ENCODE data around the gene NLRP2B.

DNA sequence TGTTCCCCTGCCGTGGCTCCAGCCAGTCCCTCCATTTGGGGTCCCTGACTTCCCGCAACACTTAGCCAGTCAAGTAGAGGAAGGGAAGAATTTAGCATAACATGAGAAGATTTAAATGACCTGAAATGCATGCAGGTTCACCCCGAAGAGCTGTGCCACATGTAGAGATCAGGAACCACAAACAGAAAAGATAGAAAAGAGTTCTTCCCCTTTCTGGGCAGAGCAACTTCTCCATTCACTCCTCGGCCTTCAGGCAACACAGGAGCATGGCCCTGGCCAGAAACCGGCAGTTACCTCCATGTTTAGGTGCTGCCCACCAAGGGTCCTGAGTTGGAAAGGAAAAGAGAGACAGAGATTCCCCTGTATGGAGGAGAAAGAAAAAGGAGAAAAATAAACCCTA, 5.2 kb downstream of the NLRP2B start:
- TF ChIP-seq EZH2 (IDR thresholded peaks at IDR 0.05; ENCODE audit: borderline replicate concordance) (no peak), CTCF (IDR thresholded peaks at IDR 0.05; ENCODE audit: poor library complexity) (no peak), EZH2phosphoT487 (IDR thresholded peaks at IDR 0.05; ENCODE audit: low read depth, severe bottlenecking, unreplicated experiment) (no peak)

Data from hepatocyte (in vitro differentiated cells).